ENCODE measurements around the gene ADORA1. TPM values are rescaled to one million over a fixed set of nuclear protein-coding genes. Genes with fewer than 3 reads are reported as not detected.

Gene ADORA1
- total and polyA plus RNA-seq, 10 of the 15 experiments (the other 5 are each of a cell fraction or from before 2014, with no cell fraction given) = not detected

- TF ChIP-seq, protein P1, sequence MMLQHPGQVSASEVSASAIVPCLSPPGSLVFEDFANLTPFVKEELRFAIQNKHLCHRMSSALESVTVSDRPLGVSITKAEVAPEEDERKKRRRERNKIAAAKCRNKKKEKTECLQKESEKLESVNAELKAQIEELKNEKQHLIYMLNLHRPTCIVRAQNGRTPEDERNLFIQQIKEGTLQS (IDR thresholded peaks at IDR 0.05; ENCODE audit: borderline replicate concordance, extremely low read depth, low read depth, low read length) = no peak
- no peak for TF ChIP-seq SMC3 (IDR thresholded peaks at IDR 0.05; ENCODE audit: borderline replicate concordance, low read length)
- no peak for TF ChIP-seq ASH2L (IDR thresholded peaks at IDR 0.05; ENCODE audit: borderline replicate concordance, low read depth)
- TF ChIP-seq CHD4 (IDR thresholded peaks at IDR 0.05) = no peak
- TF ChIP-seq POU2F2 (IDR thresholded peaks at IDR 0.05; ENCODE audit: borderline replicate concordance, low read depth, low read length) = no peak
- TF ChIP-seq SKIL (IDR thresholded peaks at IDR 0.05; ENCODE audit: low read depth, poor library complexity, severe bottlenecking) = no peak
- TF ChIP-seq TCF3 (IDR thresholded peaks at IDR 0.05; ENCODE audit: borderline replicate concordance, insufficient read depth, low read depth, low read length) = no peak
Measured at GRCh38 chr1:203169770-203170520, 42.4 kb downstream of the ADORA1 start (continued).

All from GM12878 (cell line).